KMS-11 (cell line): ENCODE measurements around the gene ZBTB38.

Source experiments
- H2AFZ ChIP-seq: fragments of 200-600 bp; sonication (generic); 2 replicates; pipeline ENCODE4 v1.6.1; 2016; ENCODE audit warnings: antibody characterized with exemption, mixed run types, low read depth
- H3K27ac ChIP-seq: fragments of 200-600 bp; sonication (generic); 2 replicates; pipeline ENCODE4 v1.6.1; 2016; ENCODE audit warnings: mild to moderate bottlenecking, mixed run types
- H3K27me3 ChIP-seq: fragments of 200-600 bp; sonication (generic); 2 replicates; pipeline ENCODE4 v1.6.1; 2017; ENCODE audit warnings: mild to moderate bottlenecking, low read depth, mixed run types, moderate library complexity; ENCODE audit not compliant: insufficient read depth
- H3K36me3 ChIP-seq: fragments of 200-600 bp; sonication (generic); 2 replicates; pipeline ENCODE4 v1.6.1; 2017; ENCODE audit warnings: mild to moderate bottlenecking, mixed run types; ENCODE audit not compliant: insufficient read depth
- H3K4me1 ChIP-seq: fragments of 200-600 bp; sonication (generic); 2 replicates; pipeline ENCODE4 v1.6.1; 2016; ENCODE audit warnings: mild to moderate bottlenecking, low read depth, mixed run types; ENCODE audit not compliant: poor library complexity, severe bottlenecking
- H3K4me2 ChIP-seq: fragments of 200-600 bp; sonication (generic); 2 replicates; pipeline ENCODE4 v1.7.0; 2016; ENCODE audit warnings: mild to moderate bottlenecking, mixed run types
- H3K4me3 ChIP-seq: fragments of 200-600 bp; sonication (generic); IDR thresholded peaks from 2 replicates; pipeline ENCODE4 v1.6.1; 2017; ENCODE audit warnings: low read depth, low read length, mixed read lengths; ENCODE audit not compliant: insufficient read depth
- H3K79me2 ChIP-seq: fragments of 200-600 bp; sonication (generic); 2 replicates; pipeline ENCODE4 v1.6.1; 2016; ENCODE audit warnings: low read depth, mixed run types; ENCODE audit not compliant: insufficient read depth
- H3K9ac ChIP-seq: fragments of 200-600 bp; sonication (generic); 2 replicates; pipeline ENCODE4 v1.6.1; 2016; ENCODE audit warnings: mild to moderate bottlenecking, mixed run types
- H4K20me1 ChIP-seq: fragments of 200-600 bp; sonication (generic); 2 replicates; pipeline ENCODE4 v1.6.1; 2016; ENCODE audit warnings: mild to moderate bottlenecking, mixed run types; ENCODE audit not compliant: insufficient read depth
- CTCF ChIP-seq: fragments of 200-600 bp; sonication (generic); conservative IDR thresholded peaks from 2 replicates; pipeline ENCODE4 v1.6.1; 2017; ENCODE audit warnings: low read depth, mild to moderate bottlenecking, antibody characterized with exemption, low read length, moderate library complexity, mixed read lengths

Gene ZBTB38, protein sequence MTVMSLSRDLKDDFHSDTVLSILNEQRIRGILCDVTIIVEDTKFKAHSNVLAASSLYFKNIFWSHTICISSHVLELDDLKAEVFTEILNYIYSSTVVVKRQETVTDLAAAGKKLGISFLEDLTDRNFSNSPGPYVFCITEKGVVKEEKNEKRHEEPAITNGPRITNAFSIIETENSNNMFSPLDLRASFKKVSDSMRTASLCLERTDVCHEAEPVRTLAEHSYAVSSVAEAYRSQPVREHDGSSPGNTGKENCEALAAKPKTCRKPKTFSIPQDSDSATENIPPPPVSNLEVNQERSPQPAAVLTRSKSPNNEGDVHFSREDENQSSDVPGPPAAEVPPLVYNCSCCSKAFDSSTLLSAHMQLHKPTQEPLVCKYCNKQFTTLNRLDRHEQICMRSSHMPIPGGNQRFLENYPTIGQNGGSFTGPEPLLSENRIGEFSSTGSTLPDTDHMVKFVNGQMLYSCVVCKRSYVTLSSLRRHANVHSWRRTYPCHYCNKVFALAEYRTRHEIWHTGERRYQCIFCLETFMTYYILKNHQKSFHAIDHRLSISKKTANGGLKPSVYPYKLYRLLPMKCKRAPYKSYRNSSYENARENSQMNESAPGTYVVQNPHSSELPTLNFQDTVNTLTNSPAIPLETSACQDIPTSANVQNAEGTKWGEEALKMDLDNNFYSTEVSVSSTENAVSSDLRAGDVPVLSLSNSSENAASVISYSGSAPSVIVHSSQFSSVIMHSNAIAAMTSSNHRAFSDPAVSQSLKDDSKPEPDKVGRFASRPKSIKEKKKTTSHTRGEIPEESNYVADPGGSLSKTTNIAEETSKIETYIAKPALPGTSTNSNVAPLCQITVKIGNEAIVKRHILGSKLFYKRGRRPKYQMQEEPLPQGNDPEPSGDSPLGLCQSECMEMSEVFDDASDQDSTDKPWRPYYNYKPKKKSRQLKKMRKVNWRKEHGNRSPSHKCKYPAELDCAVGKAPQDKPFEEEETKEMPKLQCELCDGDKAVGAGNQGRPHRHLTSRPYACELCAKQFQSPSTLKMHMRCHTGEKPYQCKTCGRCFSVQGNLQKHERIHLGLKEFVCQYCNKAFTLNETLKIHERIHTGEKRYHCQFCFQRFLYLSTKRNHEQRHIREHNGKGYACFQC (N-terminal part only)

GRCh38 chr3:141368062-141368924, at the start of gene ZBTB38:
Gene ZBTB38, plus strand, starts transcription at chr3:141368504. Its CDS starts 73,885 bp downstream, at chr3:141442389.
- Histone ChIP-seq H3K27me3 (no peaks in the 10 kb centered on the region), H3K9ac (peak within 1 kb of the TSS; percentile 33; the same call in 1 of the 2 replicates), H3K4me1 (peaks cover 87% of the 10 kb centered on the region), H3K36me3 (no peaks in the 10 kb centered on the region), H3K4me3 (no peak within 1 kb of the TSS), H3K4me2 (peak within 1 kb of the TSS; percentile 43), H2AFZ (no peak within 1 kb of the TSS; the same call in 1 of the 2 replicates), H3K79me2 (no peaks in the 10 kb centered on the region), H4K20me1 (no peaks in the 10 kb centered on the region), H3K27ac (peak within 1 kb of the TSS; percentile 67)
- TF ChIP-seq CTCF = no peak

DNA sequence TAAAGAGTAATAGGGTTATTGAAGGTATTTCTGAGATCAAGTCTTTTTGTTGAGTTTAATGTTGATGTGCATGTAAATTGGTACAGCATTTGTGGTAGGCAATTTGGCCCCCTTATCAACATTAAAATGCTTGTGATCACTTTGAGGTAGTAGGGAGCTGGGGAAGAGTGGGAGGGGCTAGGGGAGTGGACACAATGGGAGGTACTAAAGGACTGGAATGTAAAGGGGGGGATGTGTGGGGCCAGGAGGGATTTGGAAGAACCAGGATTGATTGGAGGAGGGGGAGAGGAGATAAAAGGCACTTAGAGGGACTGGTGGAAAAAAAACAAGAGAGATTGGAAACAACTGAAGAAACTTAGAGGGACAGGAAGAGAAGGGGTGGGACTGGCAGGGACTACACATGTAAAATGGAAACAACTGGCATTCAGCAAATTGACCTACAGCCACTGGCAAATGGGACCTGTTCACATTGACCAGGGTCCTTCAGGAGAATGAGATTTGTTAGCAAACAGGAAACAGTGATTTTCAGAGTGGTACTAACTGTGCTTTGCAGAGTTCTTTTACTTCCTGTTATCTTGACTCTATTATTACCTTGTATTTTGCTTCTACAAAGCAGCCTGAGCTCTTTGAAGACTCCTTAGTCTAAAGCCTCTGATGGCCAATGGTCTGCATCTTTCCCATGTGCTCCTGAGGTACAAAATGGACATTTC, 47.8 kb upstream of the ZBTB38 start:
- no peaks in the 10 kb centered on the region for H3K36me3 ChIP-seq
- no peaks in the 10 kb centered on the region for H3K4me1 ChIP-seq
- no peak overlapping the region for H3K4me3 ChIP-seq
- no peak for TF ChIP-seq CTCF
- no peaks in the 10 kb centered on the region for H3K27me3 ChIP-seq
- no peaks in the 10 kb centered on the region for H4K20me1 ChIP-seq
- H2AFZ ChIP-seq = no peak overlapping the region
- no peak overlapping the region for H3K27ac ChIP-seq
- no peak overlapping the region for H3K4me2 ChIP-seq
- no peak overlapping the region for H3K9ac ChIP-seq
- H3K79me2 ChIP-seq = no peaks in the 10 kb centered on the region

DNA sequence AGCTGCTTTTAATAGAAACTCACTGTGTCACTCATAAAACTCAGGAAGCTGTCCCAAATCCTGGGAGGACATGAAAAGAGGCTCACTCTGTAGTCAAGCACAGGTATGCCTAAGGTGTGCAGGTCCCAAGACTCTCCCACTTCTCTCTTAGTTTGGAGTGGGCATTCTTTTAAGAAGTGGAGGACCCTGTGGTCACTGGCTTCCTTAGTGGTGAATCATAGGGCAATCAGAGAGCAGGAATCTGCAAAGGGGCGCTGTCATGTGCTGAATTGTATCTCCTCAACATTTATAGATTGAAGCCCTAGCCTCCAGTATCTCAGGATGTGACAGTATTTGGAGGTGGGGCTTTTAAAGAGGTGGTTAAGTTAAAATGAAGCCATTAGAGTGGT, 47.2 kb upstream of the ZBTB38 start:
- Histone ChIP-seq H3K79me2 (no peaks in the 10 kb centered on the region), H2AFZ (no peak overlapping the region), H3K4me2 (no peak overlapping the region), H3K4me3 (no peak overlapping the region), H3K9ac (no peak overlapping the region), H3K36me3 (no peaks in the 10 kb centered on the region), H3K27ac (no peak overlapping the region), H4K20me1 (no peaks in the 10 kb centered on the region), H3K27me3 (no peaks in the 10 kb centered on the region), H3K4me1 (no peaks in the 10 kb centered on the region)
- no peak for TF ChIP-seq CTCF
